Neuron (in vitro differentiated cells): Measurements from ENCODE around the gene ELP2.
"Not testable (repeated sequence)": the region's sequence is repeated elsewhere in the genome, so short reads cannot be mapped to it uniquely, and the experiment has no call there.

Source experiments
- H2AFZ ChIP-seq: one replicate; pipeline ENCODE4 v1.6.1; 2013; ENCODE audit warnings: low read depth, mild to moderate bottlenecking, inconsistent platforms, low read length, moderate library complexity
- H3K27me3 ChIP-seq: one replicate; pipeline ENCODE4 v1.6.1; 2013; ENCODE audit warnings: low read length; ENCODE audit not compliant: insufficient read depth
- H3K36me3 ChIP-seq: one replicate; pipeline ENCODE4 v1.6.1; 2013; ENCODE audit warnings: low read length; ENCODE audit not compliant: insufficient read depth
- H3K4me1 ChIP-seq: one replicate; pipeline ENCODE4 v1.6.1; 2013; ENCODE audit warnings: low read length; ENCODE audit not compliant: insufficient read depth
- H3K4me3 ChIP-seq: 2 replicates; pipeline ENCODE4 v1.5.1; 2013; ENCODE audit warnings: mild to moderate bottlenecking, low read length, moderate library complexity
- H3K9me3 ChIP-seq: one replicate; pipeline ENCODE4 v1.6.1; 2013; ENCODE audit warnings: low read length

ELP2 gene

GRCh38 chr18:36104749-36105148 lies 24.9 kb upstream of the ELP2 start:
- Histone ChIP-seq H3K36me3 (peaks cover 21% of the 10 kb centered on the region), H3K4me1 (no peaks in the 10 kb centered on the region), H3K9me3 (peaks cover 10% of the 10 kb centered on the region), H2AFZ (no peak overlapping the region), H3K27me3 (no peaks in the 10 kb centered on the region), H3K4me3 (no peak overlapping the region)

- Histone ChIP-seq H3K36me3 (peaks cover 46% of the 10 kb centered on the region), H3K4me1 (no peaks in the 10 kb centered on the region), H3K27me3 (no peaks in the 10 kb centered on the region), H3K4me3 (no peak overlapping the region), H2AFZ (no peak overlapping the region), H3K9me3 (no peaks in the 10 kb centered on the region)
Measured at GRCh38 chr18:36107477-36107876, 22.2 kb upstream of the ELP2 start.

GRCh38 chr18:36108196-36108595 lies 21.5 kb upstream of the ELP2 start:
- Histone ChIP-seq H3K9me3 (no peaks in the 10 kb centered on the region), H3K4me3 (no peak overlapping the region), H3K27me3 (no peaks in the 10 kb centered on the region), H3K4me1 (no peaks in the 10 kb centered on the region), H2AFZ (no peak overlapping the region), H3K36me3 (peaks cover 53% of the 10 kb centered on the region)

- Histone ChIP-seq H3K36me3 (peaks cover 57% of the 10 kb centered on the region), H3K4me1 (no peaks in the 10 kb centered on the region), H3K9me3 (no peaks in the 10 kb centered on the region), H3K4me3 (no peak overlapping the region), H2AFZ (no peak overlapping the region), H3K27me3 (no peaks in the 10 kb centered on the region)
Measured at GRCh38 chr18:36108601-36109000, 21.1 kb upstream of the ELP2 start.

- Histone ChIP-seq H3K27me3 (no peaks in the 10 kb centered on the region), H3K36me3 (peaks cover 68% of the 10 kb centered on the region), H3K4me3 (no peak overlapping the region), H3K9me3 (no peaks in the 10 kb centered on the region), H2AFZ (no peak overlapping the region), H3K4me1 (no peaks in the 10 kb centered on the region)
Measured at GRCh38 chr18:36109737-36110136, 20.0 kb upstream of the ELP2 start.

- Histone ChIP-seq H2AFZ (no peak overlapping the region), H3K4me1 (no peaks in the 10 kb centered on the region), H3K36me3 (peaks cover 90% of the 10 kb centered on the region), H3K27me3 (no peaks in the 10 kb centered on the region), H3K4me3 (no peak overlapping the region), H3K9me3 (no peaks in the 10 kb centered on the region)
Measured at GRCh38 chr18:36112302-36112701, 17.4 kb upstream of the ELP2 start.

GRCh38 chr18:36114251-36114650 lies 15.4 kb upstream of the ELP2 start:
- Histone ChIP-seq H3K4me1 (no peaks in the 10 kb centered on the region), H3K27me3 (no peaks in the 10 kb centered on the region), H3K9me3 (no peaks in the 10 kb centered on the region), H2AFZ (no peak overlapping the region), H3K4me3 (no peak overlapping the region), H3K36me3 (peaks cover 89% of the 10 kb centered on the region)

- peaks cover 86% of the 10 kb centered on the region for H3K36me3 ChIP-seq
- H3K4me1 ChIP-seq = no peaks in the 10 kb centered on the region
- H3K9me3 ChIP-seq = no peaks in the 10 kb centered on the region
- no peaks in the 10 kb centered on the region for H3K27me3 ChIP-seq
- no peak overlapping the region for H2AFZ ChIP-seq
- no peak overlapping the region for H3K4me3 ChIP-seq
Measured at GRCh38 chr18:36114738-36115137, 15.0 kb upstream of the ELP2 start.

- not testable (repeated sequence) for H3K4me1 ChIP-seq, H2AFZ ChIP-seq, H3K9me3 ChIP-seq, H3K4me3 ChIP-seq, H3K27me3 ChIP-seq
- peaks cover 85% of the 10 kb centered on the region for H3K36me3 ChIP-seq
Measured at GRCh38 chr18:36116771-36117170, 12.9 kb upstream of the ELP2 start.

GRCh38 chr18:36120297-36120696 lies 9.4 kb upstream of the ELP2 start:
- Histone ChIP-seq H3K9me3 (no peaks in the 10 kb centered on the region), H3K27me3 (no peaks in the 10 kb centered on the region), H3K4me1 (no peaks in the 10 kb centered on the region), H2AFZ (no peak overlapping the region), H3K4me3 (no peak overlapping the region), H3K36me3 (peaks cover 89% of the 10 kb centered on the region)

- H2AFZ ChIP-seq = no peak overlapping the region
- no peaks in the 10 kb centered on the region for H3K9me3 ChIP-seq
- no peaks in the 10 kb centered on the region for H3K27me3 ChIP-seq
- H3K4me3 ChIP-seq = no peak overlapping the region
- peaks cover 70% of the 10 kb centered on the region for H3K36me3 ChIP-seq
- peaks cover 11% of the 10 kb centered on the region for H3K4me1 ChIP-seq
Measured at GRCh38 chr18:36124841-36125240, 4.9 kb upstream of the ELP2 start.

- Histone ChIP-seq H2AFZ (no peak overlapping the region), H3K36me3 (peaks cover 54% of the 10 kb centered on the region), H3K27me3 (no peaks in the 10 kb centered on the region), H3K4me1 (peaks cover 21% of the 10 kb centered on the region), H3K4me3 (no peak overlapping the region), H3K9me3 (no peaks in the 10 kb centered on the region)
Measured at GRCh38 chr18:36126668-36127067, 3.0 kb upstream of the ELP2 start.

GRCh38 chr18:36127836-36128529 lies 1.7 kb upstream of the ELP2 start:
- no peaks in the 10 kb centered on the region for H3K27me3 ChIP-seq
- H3K4me3 ChIP-seq = peak overlapping the region; percentile 78
- no peaks in the 10 kb centered on the region for H3K9me3 ChIP-seq
- H3K4me1 ChIP-seq = peaks cover 22% of the 10 kb centered on the region
- H2AFZ ChIP-seq = peak overlapping the region; percentile 85
- peaks cover 41% of the 10 kb centered on the region for H3K36me3 ChIP-seq

- H3K36me3 ChIP-seq = peaks cover 39% of the 10 kb centered on the region
- H3K9me3 ChIP-seq = no peaks in the 10 kb centered on the region
- H2AFZ ChIP-seq = peak overlapping the region; percentile 85
- H3K27me3 ChIP-seq = no peaks in the 10 kb centered on the region
- peaks cover 22% of the 10 kb centered on the region for H3K4me1 ChIP-seq
- H3K4me3 ChIP-seq = peak overlapping the region; percentile 78
Measured at GRCh38 chr18:36128530-36128870, 1.2 kb upstream of the ELP2 start.
